Esophagus squamous epithelium (tissue), 5 donors: ENCODE data around the gene JUND. TPM values are rescaled to one million over a fixed set of nuclear protein-coding genes. Genes with fewer than 3 reads are reported as not detected.
A peak's percentile ranks its signal among the peaks of the same experiment; 100 is the strongest.

Experiments used
- DNase-seq: peaks from one replicate; lab custom pipeline; 2025; lab: John Stamatoyannopoulos, UW
- H3K27ac ChIP-seq, 4 donors: fragments of 200-600 bp; sonication (generic); one replicate each; pipeline ENCODE4 v1.5.1; 2016 to 2019; ENCODE audit warnings: mild to moderate bottlenecking in 1 of 4
- H3K27me3 ChIP-seq, 4 donors: fragments of 200-600 bp; sonication (generic); 1 replicate in 3 of 4; 2 replicates in 1 of 4; pipeline versions ENCODE4 v1.5.1 to v1.6.0; 2017 to 2021; ENCODE audit warnings: antibody characterized with exemption in 1 of 4
- H3K36me3 ChIP-seq, 3 donors: fragments of 200-600 bp; sonication (generic); one replicate each; pipeline ENCODE4 v1.5.1; 2016 to 2019
- H3K4me1 ChIP-seq, 3 donors: fragments of 200-600 bp; sonication (generic); one replicate each; pipeline ENCODE4 v1.5.1; 2017 to 2019
- H3K4me3 ChIP-seq, 4 donors: fragments of 200-600 bp; sonication (generic); 1 replicate in 3 of 4; 2 replicates in 1 of 4; pipeline ENCODE4 v1.5.1; 2016 to 2019; ENCODE audit warnings: mild to moderate bottlenecking in 2 of 4, moderate library complexity in 1 of 4
- H3K9me3 ChIP-seq, 3 donors: fragments of 200-600 bp; sonication (generic); one replicate each; pipeline ENCODE4 v1.5.1; 2016 to 2019
- CTCF ChIP-seq, 6 experiments: fragments of 450-650 bp in 4 of 6; fragments of 200-600 bp in 2 of 6; sonication (generic) in 2 of 6; IDR thresholded peaks; one replicate each; pipeline ENCODE4 v1.5.1; 2016 to 2019; ENCODE audit warnings: antibody characterized with exemption in 6 of 6, mild to moderate bottlenecking in 4 of 6, moderate library complexity in 4 of 6
- POLR2A ChIP-seq, 4 donors: fragments of 450-650 bp; IDR thresholded peaks; one replicate each; pipeline ENCODE4 v1.6.1; 2017; ENCODE audit warnings: antibody characterized with exemption in 4 of 4, mild to moderate bottlenecking in 4 of 4, moderate library complexity in 3 of 4
- WGBS, 2 donors: methylation state at CpG; one replicate each; pipeline ENCODE4 v1.1.5; 2018; 5-methylcytosine and 5-hydroxymethylcytosine counted together
- intact Hi-C: fragments of 100-400 bp; cut with DNase I; formaldehyde crosslinking; loops from one replicate; pipeline ENCODE4 v1.15.0; 2022
- total RNA-seq, 4 donors: library from RNA; depleted of rRNA; stranded (reverse); fragments of >200 nt; gene quantifications; one replicate each; pipeline ENCODE4 v1.1.0, GENCODE V29; 2016
- donor health status: DM: yes; HTN: yes; CAD: no.

JUND gene
- total RNA-seq, 4 donors from 2014 or later: 71.7 to 192 (median 166) TPM

DNA sequence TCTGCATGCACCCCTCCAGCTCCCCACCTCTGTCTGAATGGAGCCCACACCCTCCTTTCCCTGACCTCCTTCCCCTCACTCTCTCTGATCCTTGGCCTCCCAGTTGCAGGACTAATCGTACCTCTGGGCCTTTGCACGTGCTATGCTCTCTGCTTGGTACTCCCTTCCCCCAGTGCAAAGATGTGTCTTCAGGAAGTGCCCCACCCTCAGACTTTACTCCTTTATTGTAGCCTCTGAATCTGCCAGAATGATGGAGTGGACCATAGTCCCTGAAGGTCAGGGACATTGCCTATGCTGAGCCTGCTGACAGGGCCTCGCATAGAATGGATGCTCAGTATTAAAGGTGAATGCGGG is 1.3 kb upstream of the JUND start:
- WGBS, 2 donors: 41 to 44% methylated on average over 4 of the region's 4 CpGs
- Histone ChIP-seq H3K4me3 (peak overlapping the region in 3 of 4 donors; percentile 66 to 96 (median 69)), H3K27me3 (no peaks in the 10 kb centered on the region), H3K27ac (peak overlapping the region; percentile 96 to 100 (median 100)), H3K4me1 (peaks cover 23 to 63% (median 26%) of the 10 kb centered on the region in 3 donors), H3K36me3 (peaks cover 0 to 14% (median 6%) of the 10 kb centered on the region in 3 donors), H3K9me3 (no peaks in the 10 kb centered on the region)
- no peak for DNase-seq
- intact Hi-C loops: no loop called here
- no peak for TF ChIP-seq CTCF (IDR thresholded peaks at IDR 0.05)
- no peak for TF ChIP-seq POLR2A (IDR thresholded peaks at IDR 0.05)

- intact Hi-C loops: no loop called here
- Histone ChIP-seq H3K9me3 (no peaks in the 10 kb centered on the region), H3K4me3 (peak overlapping the region; percentile 29 to 96 (median 68)), H3K27ac (peak overlapping the region; percentile 96 to 100 (median 100)), H3K4me1 (peaks cover 22 to 63% (median 30%) of the 10 kb centered on the region in 3 donors), H3K27me3 (no peaks in the 10 kb centered on the region), H3K36me3 (peaks cover 0 to 19% (median 6%) of the 10 kb centered on the region in 3 donors)
- TF ChIP-seq CTCF (IDR thresholded peaks at IDR 0.05) (peak in 2 of 6 experiments; percentile 8 to 21), POLR2A (IDR thresholded peaks at IDR 0.05) (peak in 1 of 4 donors; percentile 31)
- peak; percentile 78 for DNase-seq
- 0 to 6% methylated on average over 5 to 7 of the region's 27 CpGs for WGBS, 2 donors
These were observed 782 bp upstream of the JUND start for GRCh38 chr19:18282021-18282787.

GRCh38 chr19:18280247-18281081 is 958 bp downstream of the JUND start:
- Histone ChIP-seq H3K27ac (peak overlapping the region; percentile 100), H3K9me3 (no peaks in the 10 kb centered on the region), H3K36me3 (peaks cover 0 to 28% (median 6%) of the 10 kb centered on the region in 3 donors), H3K4me1 (peaks cover 20 to 67% (median 37%) of the 10 kb centered on the region in 3 donors), H3K4me3 (peak overlapping the region; percentile 85 to 99 (median 96)), H3K27me3 (no peaks in the 10 kb centered on the region)
- DNase-seq: peak; percentile 52
- WGBS, 2 donors: no CpG with 5 or more reads among the region's 111 CpGs
- TF ChIP-seq CTCF (IDR thresholded peaks at IDR 0.05) (peak in 3 of 6 experiments; percentile 3 to 6 (median 3)), POLR2A (IDR thresholded peaks at IDR 0.05) (peak in 3 of 4 donors; percentile 85 to 99 (median 96))
- intact Hi-C loops: loop anchor here (2.0 kb wide), 1 partner anchor 42 kb away; the partner anchor contains the start of gene LSM4

- peak overlapping the region; percentile 85 to 99 (median 96) for H3K4me3 ChIP-seq
- intact Hi-C loops: loop anchor here (2.0 kb wide), 1 partner anchor 43 kb away; the partner anchor contains the start of gene LSM4
- WGBS, 2 donors: 0 to 1% methylated on average over 40 to 41 of the region's 55 CpGs
- no peaks in the 10 kb centered on the region for H3K27me3 ChIP-seq
- H3K27ac ChIP-seq: peak overlapping the region; percentile 100
- peaks cover 0 to 28% (median 6%) of the 10 kb centered on the region in 3 donors for H3K36me3 ChIP-seq
- peak; percentile 67 for DNase-seq
- no peaks in the 10 kb centered on the region for H3K9me3 ChIP-seq
- peak in 3 of 4 donors; percentile 73 to 96 (median 89) for TF ChIP-seq POLR2A (IDR thresholded peaks at IDR 0.05)
- TF ChIP-seq CTCF (IDR thresholded peaks at IDR 0.05): peak; percentile 75 to 95 (median 88)
- peaks cover 28 to 68% (median 45%) of the 10 kb centered on the region in 3 donors for H3K4me1 ChIP-seq
These were observed 1.7 kb downstream of the JUND start for GRCh38 chr19:18279516-18280246.
